Kidney glomerular epithelial cell (primary cell): ENCODE measurements around the gene GRM8.

Experiments
- DNase-seq: peaks from one replicate; lab custom pipeline; 2025; lab: John Stamatoyannopoulos, UW

The GRM8 gene

DNA sequence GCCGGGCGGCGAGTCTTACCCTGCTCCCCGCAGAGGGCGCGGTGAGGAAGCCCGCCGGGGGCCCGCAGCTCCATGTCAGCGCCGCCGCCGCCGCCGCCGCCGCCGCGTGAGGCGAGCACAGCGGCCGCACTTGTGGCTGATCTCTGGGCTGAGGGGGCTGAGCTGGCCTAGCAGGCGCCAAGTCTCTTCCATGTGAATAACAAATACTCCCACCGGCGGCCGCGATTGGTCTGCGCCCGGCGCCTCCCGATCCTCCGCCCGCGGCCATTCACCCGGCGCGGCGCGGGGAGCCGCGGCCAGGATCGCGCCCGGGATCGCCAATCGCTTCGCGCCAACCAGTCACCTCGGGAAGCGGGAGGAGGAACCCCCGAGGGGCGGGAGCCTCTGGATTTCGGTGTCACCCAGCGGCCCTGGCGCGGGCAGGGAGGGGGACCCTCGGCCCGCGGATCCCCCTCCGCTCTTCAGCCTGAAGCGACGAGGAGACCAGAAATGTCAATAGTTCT, at the start of gene GRM8:
GRM8 (minus strand) TSS at position 164 of the 503 bp plus-strand sequence.
- peak; percentile 19 for DNase-seq

DNA sequence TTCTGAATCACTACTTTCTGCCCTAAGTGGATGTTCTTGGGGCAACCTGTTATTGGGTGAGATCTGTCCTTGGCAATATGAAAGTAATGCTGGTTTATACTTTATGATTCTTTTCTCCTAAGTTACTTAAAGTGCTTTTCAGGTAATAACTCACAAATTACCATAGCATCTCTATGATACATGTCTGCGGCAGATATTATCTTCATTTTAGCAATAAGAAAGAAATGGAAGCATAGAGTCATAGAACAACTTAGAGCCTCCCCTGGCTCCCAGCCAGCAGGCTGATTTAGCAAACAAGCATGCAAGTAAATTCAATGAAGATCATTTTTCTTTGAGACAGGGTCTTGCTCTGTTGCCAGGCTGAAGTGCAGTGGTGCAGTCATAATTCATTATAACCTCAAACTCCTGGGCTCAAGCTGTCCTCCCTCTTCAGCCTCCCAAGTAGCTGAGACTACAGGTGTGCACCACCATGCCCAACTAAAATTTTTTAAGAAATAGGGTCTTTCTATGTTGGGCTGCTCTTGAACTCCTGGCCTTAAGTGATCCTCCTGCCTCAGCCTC, 38.1 kb upstream of the GRM8 start:
- DNase-seq: no peak

DNA sequence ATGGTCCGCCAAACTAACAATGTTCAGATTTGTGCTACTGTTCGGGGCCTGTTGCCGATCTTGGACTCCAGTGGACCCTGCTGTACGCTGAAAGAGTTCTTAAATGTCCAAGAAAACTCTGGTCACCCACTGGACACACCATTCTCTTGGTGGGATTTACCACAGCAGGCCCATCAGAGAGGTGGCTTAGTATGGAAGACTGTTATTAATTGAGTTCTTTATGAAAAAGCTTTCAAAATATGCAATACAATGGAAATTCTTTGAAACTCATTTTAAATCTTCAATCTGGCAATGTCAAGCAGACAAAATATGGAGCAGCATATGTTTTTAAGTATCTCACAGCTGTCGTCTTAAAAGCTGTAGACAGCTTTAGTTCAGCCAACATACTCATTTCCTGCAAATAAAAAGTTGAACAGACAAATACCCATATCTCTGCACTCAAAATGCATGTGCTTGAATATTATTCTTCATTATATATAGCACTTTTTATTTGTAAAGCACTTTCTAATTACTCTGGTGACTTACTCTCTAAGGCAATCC, 37.4 kb upstream of the GRM8 start:
- no peak for DNase-seq

DNA sequence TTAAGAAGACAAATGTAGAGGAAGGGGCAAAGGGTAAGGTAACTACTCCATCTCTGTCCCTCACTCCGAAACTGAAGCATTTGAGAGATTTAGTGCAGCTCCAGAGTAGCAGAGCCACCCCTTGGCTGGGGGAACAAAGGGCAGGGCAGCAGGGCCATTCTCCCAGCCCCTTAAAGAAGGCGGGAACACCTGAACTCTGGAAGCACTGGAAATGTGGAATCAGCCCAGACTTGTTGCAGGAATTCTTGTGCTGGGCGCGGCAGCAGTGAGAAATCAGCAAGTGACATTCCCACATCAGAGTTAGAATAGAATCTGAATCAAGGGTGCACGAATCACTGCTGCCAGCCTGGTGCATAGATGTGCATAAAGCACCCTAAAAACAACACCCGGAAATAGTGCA, 34.4 kb upstream of the GRM8 start:
- DNase-seq: no peak

DNA sequence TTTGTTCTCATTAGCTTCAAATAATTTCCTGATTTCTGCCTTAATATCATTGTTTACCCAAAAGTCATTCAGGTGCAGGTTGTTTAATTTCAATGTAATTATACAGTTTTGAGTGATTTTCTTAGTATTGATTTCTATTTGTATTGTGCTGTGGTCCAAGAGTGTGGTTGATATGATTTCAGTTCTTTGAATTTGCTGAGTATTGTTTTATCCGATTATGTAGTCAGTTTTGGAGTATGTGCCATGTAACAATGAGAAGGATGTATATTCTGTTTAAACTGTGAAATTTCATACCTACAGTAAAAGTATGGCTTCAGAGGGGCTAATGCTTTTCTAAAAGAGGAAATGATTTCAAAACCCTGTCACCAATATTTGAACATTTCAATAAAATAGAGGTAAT, 17.4 kb upstream of the GRM8 start:
- no peak for DNase-seq

DNA sequence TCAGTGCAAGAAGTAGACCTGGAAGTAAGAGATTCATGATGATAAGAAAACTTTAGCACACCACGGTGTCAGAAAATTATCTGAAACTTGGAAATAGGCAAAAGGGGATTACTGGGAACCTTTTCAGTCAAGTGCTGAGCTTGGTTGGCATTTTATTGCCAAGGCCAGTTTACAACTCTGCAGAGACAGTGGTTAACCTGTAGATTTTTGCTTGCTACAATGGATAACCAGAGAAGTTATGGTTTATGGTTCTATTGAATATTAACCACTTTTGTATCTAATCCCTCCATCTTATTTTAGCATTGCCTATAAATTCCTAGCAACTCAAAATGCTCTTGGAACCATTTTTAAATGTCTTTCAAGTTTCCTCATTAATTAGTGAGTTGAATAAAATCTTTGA, 13.3 kb upstream of the GRM8 start:
- DNase-seq: no peak

DNA sequence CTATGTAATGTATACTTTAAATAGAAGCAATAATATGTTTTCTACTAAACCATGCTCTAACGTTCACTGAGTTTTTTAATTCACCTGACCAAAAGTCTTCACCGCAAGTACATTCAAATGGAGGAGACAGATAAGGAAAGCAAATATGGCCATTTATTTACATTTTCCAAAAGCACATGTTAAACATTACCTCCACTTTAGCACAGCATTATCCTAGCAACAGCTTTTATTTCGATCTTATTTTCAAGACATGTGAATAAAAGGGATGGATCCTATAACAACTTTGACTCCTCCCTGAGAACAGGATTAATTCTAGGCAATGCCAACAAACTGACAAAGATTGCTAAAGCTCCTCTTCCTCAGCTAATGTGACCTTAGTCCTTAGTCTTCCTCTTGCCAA, 11.5 kb upstream of the GRM8 start:
- no peak for DNase-seq

DNA sequence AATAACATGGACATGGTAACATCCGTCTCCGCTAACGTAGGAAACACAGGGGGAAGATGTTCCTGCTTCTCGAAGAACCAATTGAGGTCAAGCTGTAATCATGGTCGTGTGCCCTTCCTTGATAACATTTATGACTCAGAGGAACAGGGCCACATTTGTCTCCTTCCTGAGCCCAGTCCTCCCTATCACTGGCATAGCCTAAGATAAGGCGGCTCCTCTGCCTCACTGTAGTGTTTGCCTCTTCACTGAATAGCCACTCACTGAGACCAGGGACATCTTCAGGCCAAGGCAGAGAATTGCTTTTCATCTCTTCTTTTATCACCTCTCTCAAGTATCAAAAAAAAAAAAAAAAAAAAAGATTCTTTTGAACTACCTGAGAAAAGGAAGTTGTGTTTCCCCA, 5.4 kb upstream of the GRM8 start:
- DNase-seq: no peak

DNA sequence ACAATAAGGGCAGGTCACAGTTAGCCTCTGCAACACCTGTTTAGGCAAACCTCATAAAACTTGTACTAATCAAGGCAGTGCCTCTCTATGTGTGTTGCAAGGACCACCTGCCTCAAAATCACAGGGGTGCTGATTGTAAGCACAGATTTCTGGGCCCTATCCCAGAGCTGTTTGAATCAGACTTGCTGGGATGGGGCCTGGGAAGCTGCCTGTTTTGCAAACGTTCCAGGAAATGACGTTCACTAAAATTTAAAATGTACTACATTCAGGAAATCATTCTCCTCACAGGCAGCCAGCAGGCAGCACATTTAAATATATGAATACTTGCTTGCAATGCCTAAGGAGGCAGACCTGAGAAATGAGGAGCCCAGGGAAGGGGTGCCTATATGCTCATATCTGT, 4.3 kb upstream of the GRM8 start:
- no peak for DNase-seq

DNA sequence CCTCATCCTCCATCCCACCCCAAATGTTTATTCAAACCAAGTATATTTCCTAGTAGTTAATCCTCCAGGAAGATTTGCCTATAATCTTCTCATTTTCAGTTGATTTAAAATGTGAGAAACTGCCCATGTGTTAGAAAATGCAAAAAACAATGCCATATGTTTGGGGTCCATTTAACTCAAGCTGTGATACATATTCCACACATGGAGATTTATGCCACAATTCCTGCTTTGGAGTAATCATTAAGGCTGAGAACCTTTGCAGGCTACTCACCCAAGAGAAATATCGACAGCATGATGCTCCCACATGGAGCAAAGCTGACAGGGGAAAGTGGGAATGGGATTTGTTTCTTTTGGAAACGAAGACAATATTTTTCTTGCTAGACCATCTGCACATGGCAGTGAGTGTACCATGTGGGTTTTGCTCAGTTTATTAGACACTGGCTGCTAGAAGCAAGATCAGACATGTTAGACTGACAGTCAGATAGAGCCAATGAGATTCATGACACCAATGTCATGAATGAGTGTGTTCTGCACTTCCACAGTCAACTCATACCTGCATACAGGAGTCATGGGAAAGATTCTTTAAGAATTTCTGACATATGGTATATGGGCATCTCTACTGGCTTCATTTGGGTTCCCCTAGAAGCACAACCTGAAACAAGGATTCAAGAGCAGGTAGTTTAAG, 3.4 kb upstream of the GRM8 start:
- DNase-seq: no peak

DNA sequence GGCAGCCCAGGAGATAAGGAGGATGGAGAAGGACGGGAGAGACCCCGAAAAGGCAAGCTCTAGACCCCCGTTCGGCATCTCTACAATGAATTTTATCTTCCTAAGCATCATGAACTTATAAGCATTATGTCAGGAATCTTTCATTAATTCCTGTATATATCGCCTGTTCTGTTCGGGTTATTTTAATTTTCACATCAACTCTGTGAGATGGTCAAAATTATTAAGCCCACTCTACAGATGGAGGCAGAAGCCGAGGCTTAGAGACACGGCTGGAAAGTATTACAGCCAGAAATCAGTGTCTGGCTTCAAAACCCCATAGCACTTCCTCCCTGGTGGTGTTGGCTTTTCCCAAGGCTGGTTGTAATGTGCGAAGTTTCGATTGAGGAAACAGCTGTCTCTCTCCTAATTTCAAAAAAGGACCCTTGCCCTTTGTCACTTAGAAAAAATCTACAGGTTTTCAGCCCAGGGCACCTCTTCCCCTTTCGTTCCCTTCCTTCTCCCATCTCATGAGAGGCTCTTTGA, 1.5 kb upstream of the GRM8 start:
- no peak for DNase-seq

DNA sequence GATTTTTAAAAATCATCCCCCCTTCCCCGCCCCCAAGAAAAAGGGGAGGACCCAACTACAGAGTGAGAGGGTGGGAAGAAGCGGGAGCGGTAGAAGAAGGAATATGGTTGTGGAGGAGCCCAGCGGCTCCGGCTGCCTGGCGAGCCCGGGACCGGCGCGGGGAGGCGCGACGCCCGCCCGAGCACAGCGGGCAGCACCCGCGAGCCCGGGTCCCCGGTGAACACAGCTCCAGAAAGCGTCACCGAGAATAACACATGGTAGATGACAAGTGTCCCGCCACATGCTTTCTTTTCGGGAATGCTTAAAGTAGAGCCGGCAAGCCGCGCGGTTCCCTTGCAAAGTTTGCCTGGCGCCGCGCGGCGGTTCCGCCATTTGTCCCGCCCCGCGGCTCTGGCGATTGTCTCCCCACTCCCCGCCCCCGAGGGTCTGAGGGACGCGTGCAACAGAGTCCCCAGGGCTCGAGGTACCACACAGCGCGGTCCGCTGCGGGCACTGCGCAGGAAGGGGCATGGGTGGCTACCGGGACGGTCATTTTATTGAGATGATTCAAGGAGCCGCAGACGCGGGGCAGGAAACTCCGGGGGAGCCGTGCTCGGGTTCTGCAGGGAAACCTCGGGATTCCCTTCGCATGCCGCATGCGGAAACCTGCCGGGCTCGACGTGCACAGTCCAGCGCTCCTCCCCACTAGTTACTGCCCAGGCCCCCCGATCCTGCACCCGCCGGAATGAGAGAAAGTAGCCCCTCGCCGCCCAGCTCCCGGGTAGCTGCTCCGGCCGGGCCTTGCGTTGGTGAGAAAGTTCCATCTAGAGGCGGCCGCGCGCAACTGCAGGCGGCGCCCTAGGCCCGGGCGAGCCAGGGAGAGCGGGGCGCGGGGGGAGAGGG, 781 bp upstream of the GRM8 start:
- DNase-seq: peak; percentile 38

DNA sequence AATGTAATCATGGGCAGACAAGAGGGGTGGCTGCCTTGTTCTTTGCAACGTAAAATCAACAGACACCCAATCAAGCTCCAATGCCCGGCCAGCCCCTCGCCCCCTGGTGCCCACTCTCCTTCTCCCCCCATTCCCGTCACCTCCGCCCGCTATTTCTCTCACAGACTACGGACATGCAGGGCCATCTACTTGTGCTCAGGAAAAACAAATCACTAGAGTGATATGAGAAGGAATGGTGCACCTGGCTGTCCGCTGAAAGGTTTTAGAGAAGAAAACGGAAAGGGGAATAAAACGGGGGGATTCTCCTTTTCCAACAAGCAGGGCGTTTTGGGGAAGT, 396 bp downstream of the GRM8 start:
- no peak for DNase-seq

DNA sequence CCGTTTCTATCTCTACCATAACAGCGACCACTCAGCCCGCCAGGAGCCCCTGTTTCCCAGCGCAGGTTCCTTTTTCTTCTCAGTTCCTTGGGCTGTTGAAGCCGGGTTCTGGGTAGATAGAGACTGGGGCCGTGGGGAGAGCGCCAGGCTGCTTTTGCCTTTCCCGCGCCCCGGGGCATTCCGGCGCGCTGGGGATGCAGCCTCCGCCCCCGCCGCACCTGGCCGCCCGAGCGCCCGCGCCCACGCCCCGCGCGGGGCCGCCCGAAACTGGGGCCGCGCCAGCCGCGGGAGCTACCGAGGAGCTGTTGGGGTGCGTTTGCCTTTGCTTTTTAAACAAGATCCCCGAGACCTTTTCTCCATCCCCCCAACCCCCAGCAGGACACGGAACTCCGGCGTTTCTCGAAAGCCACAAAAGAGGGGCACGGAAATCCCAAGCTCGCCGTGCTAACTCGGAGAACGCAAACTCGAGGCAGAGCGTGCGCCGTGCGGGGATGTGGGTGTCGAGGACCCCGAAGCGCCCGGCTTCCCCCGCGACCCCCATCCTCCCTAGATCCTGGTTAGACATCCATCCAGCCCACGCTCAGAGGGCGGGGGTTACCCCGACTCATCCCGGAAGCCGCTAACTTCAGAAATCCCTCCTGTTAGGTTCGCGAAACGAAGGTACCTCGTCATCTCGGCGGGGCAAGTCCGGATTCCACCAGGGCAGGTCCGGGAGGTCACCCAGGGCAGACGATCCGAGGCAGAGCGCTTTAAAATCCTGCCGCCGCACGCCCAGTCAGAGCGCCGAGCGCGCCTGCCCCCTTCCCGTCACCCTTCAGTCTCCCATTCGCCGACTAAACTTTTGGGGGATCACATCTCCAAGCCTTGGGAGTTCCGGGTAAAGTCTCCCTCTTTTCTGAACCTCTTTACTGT, 1.0 kb downstream of the GRM8 start:
- no peak for DNase-seq

DNA sequence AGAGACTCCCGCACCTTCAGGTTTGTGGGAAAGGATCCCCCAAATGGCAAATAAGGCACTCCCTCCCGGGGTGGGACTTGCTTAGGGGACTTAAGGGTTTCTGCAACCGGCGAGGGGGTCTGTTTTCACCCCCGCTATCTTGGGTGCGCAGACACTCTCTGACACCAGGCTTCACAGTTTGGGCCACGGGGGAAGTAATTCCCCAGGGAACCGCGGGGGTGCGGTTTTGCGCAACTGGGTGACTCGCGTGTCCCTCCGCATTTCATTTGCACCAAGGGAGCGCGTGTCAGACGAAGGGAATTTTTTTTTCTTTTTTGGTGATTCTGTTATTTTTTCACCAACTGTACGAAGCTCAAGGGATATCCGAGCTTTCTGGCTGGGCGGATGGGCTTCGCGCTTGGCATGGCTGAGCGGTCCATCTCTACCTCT, 1.7 kb downstream of the GRM8 start:
- DNase-seq: no peak

DNA sequence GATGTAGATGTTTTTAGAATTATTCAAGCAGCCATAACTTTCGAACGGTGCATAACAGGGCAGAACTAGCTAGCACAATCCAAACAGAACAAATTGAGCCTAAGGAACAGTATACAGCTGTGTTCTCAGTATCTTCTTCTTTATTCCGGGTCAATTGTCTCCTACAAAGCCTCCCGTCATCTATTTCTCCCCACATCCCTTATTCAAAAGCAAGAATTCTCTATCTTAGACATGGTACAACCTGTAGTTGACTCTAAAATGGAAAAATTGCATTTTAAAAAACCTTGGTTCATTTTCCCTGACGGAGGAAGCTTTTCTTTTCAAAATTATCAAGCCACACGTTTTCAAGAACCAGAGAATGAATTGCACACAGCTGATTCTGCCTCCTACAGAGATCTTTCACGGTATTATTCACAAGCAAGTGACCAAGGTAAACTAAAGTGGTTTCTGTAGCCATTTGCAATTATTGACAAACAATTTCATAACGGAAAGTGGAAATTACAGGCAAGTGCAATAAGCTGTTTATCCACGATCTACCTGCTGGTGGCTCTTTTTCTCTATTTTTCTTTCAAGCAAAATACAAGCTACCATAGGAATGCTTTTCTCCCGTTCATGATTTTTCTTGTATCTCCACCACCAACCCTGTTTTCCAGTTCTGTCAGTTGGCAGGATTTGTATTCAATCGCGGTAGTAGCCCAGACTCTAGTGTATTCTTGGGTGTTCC, 2.3 kb downstream of the GRM8 start:
- DNase-seq: no peak

DNA sequence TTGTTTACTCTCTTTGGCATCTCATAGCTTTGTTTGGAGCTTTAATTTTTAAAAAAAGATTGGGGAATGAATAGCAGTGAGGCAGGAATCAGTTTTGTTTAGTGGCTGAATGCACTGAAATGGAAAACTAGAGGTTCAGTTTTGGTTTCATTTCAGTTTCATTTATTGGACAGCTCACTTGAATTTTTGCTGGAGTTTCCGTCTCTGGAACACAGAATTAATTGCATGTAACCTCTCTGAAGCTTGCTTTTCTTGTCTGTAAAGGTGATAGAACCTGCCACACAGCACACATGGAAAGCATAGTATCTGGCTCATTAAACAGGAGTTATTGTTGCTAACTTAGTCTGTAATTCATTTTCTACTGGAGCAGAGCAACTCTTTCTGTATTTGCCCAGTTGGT, 7.1 kb downstream of the GRM8 start:
- peak; percentile 7 for DNase-seq

DNA sequence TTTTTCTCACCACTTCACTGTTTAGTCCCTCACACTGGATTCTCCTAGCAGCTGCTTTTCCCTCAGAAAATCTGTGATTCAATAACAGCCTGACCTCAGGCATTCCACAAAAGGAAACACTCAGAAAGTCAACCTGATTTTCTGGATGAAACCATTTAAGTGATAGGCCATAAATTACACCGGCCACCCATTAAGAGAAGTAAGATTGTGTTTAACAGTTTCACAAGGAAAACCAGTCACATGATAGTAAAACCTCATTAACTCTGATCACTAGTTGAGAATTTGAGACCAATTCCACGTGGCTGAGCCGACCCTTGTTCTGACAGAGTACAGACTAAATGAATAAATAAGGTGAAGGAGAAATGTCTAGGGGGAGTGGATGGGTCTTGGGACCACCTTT, 7.7 kb downstream of the GRM8 start:
- DNase-seq: peak; percentile 36

DNA sequence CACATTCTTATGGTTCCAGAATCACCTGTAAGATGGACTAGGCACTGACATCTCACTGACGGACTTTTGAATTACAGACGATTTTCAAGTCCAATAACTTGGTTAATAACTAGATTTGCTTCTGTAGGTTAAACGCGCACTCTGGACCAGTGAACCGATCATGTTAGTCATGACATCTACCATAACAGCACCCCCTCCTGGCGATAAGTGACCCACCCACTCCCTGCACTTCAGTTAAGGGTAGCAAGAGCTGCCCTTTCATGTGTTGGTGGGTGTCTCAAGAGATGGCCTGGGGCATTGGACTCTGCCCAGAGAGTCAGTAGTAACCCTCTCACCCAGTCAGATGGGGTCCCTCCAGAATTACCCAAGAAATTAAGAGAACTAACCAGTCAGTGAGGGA, 12.9 kb downstream of the GRM8 start:
- no peak for DNase-seq

DNA sequence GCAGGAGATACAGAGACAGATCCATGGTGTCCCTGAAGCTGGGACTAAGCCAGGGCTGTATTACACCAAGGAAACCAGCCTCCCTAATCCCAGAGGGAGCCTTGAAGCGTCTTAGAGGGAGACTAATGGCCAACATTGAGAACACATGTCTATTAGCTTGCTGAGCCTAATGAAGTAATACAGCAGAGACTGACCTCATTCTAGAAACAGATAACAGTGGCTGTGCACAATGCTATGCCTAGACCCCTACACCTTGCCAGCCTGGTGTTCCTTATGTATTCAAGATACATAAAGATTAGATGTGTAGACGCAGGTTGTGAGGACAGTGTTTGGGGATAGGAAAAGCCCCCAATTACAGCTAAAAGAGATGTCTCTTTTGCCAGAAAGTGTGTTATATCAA, 19.1 kb downstream of the GRM8 start:
- no peak for DNase-seq

DNA sequence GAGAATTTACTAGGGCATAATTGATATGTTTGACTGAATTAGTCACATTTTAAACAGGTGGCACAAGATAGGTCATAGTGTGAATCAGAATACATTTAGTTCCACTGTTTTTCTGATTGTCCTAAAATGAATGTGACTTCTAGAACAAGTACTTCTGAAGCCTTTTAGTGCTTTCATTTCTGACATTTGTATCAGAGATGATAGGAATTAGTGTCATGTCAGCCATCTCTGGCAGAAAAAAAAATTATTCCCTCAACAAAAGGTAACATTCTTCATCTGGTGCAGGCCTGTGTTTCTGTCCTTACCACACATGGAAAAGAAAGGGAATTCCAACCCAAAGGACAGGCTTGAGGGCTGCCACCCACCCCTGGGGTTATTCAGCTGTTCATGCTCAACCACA, 21.3 kb downstream of the GRM8 start:
- DNase-seq: no peak
